Keratinocyte (primary cell): Measurements from ENCODE around the gene CRYBB1. TPM values are rescaled to one million over a fixed set of nuclear protein-coding genes. Genes with fewer than 3 reads are reported as not detected.

Experiments used
- DNase-seq: peaks from one replicate; pipeline ENCODE4 v3.0.0-alpha.2; 2011; ENCODE audit warnings: low read depth, missing footprints, low spot score
- FAIRE-seq: peaks from 2 replicates; lab custom pipeline; 2011; peaks lifted over from hg19 to GRCh38; lab: Jason Lieb, UNC
- H2AFZ ChIP-seq: 2 replicates; pipeline ENCODE4 v1.6.0; 2012; ENCODE audit warnings: low read length, control low read depth, inconsistent platforms; ENCODE audit not compliant: control insufficient read depth
- H3K27ac ChIP-seq: 2 replicates; pipeline ENCODE4 v1.5.1; 2011; ENCODE audit warnings: low read length; ENCODE audit not compliant: control insufficient read depth, insufficient read depth
- H3K27me3 ChIP-seq: 3 replicates; pipeline ENCODE4 v1.6.0; 2011; ENCODE audit warnings: low read length; ENCODE audit not compliant: control insufficient read depth, insufficient read depth; ENCODE audit errors: extremely low read depth
- H3K36me3 ChIP-seq, 2 experiments: 2 replicates in 1 of 2; 3 replicates in 1 of 2; pipeline ENCODE4 v1.5.1; 2011; ENCODE audit warnings: low read length in 2 of 2, mild to moderate bottlenecking in 1 of 2; ENCODE audit not compliant: control insufficient read depth in 2 of 2, insufficient read depth in 2 of 2; ENCODE audit errors: extremely low read depth in 1 of 2
- H3K4me1 ChIP-seq: 3 replicates; pipeline ENCODE4 v1.5.1; 2011; ENCODE audit warnings: low read length; ENCODE audit not compliant: control insufficient read depth, insufficient read depth; ENCODE audit errors: extremely low read depth
- H3K4me2 ChIP-seq: 3 replicates; pipeline ENCODE4 v1.6.0; 2011; ENCODE audit warnings: low read depth, low read length; ENCODE audit not compliant: control insufficient read depth, insufficient read depth; ENCODE audit errors: extremely low read depth
- H3K4me3 ChIP-seq, 3 experiments: fragments of 200-600 bp in 1 of 3; sonication (generic) in 1 of 3; 2 replicates in 2 of 3; 3 replicates in 1 of 3; pipeline ENCODE4 v1.5.1; 2011 to 2016; ENCODE audit warnings: low read length in 3 of 3, mild to moderate bottlenecking in 3 of 3, control low read depth in 2 of 3, inconsistent platforms in 1 of 3, low read depth in 1 of 3, mixed read lengths in 1 of 3, mixed run types in 1 of 3, moderate library complexity in 1 of 3; ENCODE audit not compliant: control insufficient read depth in 2 of 3, insufficient read depth in 2 of 3; ENCODE audit errors: extremely low read depth in 1 of 3
- H3K79me2 ChIP-seq: 2 replicates; pipeline ENCODE4 v1.6.0; 2012; ENCODE audit warnings: low read length; ENCODE audit not compliant: control insufficient read depth, insufficient read depth
- H3K9ac ChIP-seq: 3 replicates; pipeline ENCODE4 v1.6.0; 2011; ENCODE audit warnings: low read length; ENCODE audit not compliant: control insufficient read depth, insufficient read depth; ENCODE audit errors: extremely low read depth
- H3K9me1 ChIP-seq: 3 replicates; pipeline ENCODE4 v1.6.0; 2011; ENCODE audit warnings: low read length; ENCODE audit not compliant: control insufficient read depth, insufficient read depth; ENCODE audit errors: extremely low read depth
- H3K9me3 ChIP-seq: 2 replicates; pipeline ENCODE4 v1.5.1; 2012; ENCODE audit warnings: low read depth, low read length; ENCODE audit not compliant: control insufficient read depth
- H4K20me1 ChIP-seq: 3 replicates; pipeline ENCODE4 v1.6.0; 2011; ENCODE audit warnings: low read length; ENCODE audit not compliant: control insufficient read depth, insufficient read depth; ENCODE audit errors: extremely low read depth
- EZH2 ChIP-seq: IDR thresholded peaks from one replicate; pipeline ENCODE4 v1.6.1; 2012; ENCODE audit warnings: inconsistent platforms, mild to moderate bottlenecking, low read length, moderate library complexity
- dilution Hi-C: fragments of 300-500 bp; cut with MboI; formaldehyde crosslinking; loops from one replicate; pipeline ENCODE4 v1.7.0; 2020; ENCODE audit warnings: low sequenced_read_pairs; ENCODE audit not compliant: extremely low pct_ligation_motif_present
- polyA plus RNA-seq, 5 experiments: library from polyadenylated mRNA; depleted of rRNA in 3 of 5; stranded (reverse) in 3 of 5; stranded (forward) in 1 of 5; unstranded in 1 of 5; fragments of >200 nt; gene quantifications; 1 replicate in 1 of 5; 2 replicates in 3 of 5; 3 replicates in 1 of 5; pipeline versions ENCODE4 v1.2.1 to v1.2.3, GENCODE V29; 2011 to 2012; ENCODE audit warnings: missing spikeins in 2 of 5, low read depth in 1 of 5, low replicate concordance in 1 of 5
- TF ChIP-seq, protein P1 (sequence below), 3 experiments: IDR thresholded peaks in 1 of 3; conservative IDR thresholded peaks in 1 of 3; optimal IDR thresholded peaks in 1 of 3; 2 replicates in 2 of 3; 3 replicates in 1 of 3; pipeline versions ENCODE3 to v1.5.1; 2011; ENCODE audit warnings: low read length in 3 of 3, mild to moderate bottlenecking in 3 of 3, moderate library complexity in 2 of 3, control low read depth in 1 of 3, inconsistent platforms in 1 of 3; ENCODE audit not compliant: insufficient read depth in 2 of 3; ENCODE audit errors: extremely low read depth in 1 of 3

Gene CRYBB1
- polyA plus RNA-seq, 1 donor (not counting 4 experiments of a cell fraction or from before 2014, with no cell fraction given), result not detected

DNA sequence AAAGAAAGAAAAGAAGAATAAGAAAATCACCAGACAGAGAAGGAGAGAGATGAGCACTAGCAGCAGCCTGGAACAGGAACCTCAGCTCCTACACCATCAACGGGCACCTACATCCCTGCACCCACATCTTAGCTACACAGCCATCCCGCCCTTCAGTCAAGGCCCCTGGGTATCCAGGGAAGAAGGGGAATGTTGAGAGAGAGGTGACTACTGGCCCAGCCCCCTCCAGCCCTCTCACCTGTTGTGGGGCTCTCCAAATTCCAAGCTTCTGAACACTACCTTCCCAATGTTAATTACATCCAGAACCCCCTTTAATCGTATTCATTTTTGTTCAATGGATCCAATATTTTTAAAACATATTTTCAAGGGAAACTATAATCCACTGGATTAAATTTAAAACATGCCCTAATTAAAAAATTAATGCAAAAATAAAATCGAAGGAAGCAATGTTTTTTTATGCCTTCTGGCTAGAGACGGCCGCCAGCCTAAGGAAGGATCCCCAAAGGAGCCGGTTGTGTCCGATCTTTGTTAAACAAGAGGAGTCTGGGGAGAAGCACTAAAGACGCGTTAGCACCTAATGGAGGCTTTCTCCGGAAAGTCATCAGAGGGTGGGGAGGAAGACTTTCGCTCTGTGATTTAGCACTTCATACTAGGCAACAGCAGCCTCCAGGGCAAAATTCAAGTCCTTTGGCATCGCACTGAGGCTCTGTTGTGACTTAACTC lies 37.4 kb downstream of the CRYBB1 start:
- DNase-seq, result no peak
- H3K9me1 ChIP-seq, result no peaks in the 10 kb centered on the region
- H3K27me3 ChIP-seq, result no peaks in the 10 kb centered on the region
- H3K27ac ChIP-seq, result no peak overlapping the region
- TF ChIP-seq, protein P1, sequence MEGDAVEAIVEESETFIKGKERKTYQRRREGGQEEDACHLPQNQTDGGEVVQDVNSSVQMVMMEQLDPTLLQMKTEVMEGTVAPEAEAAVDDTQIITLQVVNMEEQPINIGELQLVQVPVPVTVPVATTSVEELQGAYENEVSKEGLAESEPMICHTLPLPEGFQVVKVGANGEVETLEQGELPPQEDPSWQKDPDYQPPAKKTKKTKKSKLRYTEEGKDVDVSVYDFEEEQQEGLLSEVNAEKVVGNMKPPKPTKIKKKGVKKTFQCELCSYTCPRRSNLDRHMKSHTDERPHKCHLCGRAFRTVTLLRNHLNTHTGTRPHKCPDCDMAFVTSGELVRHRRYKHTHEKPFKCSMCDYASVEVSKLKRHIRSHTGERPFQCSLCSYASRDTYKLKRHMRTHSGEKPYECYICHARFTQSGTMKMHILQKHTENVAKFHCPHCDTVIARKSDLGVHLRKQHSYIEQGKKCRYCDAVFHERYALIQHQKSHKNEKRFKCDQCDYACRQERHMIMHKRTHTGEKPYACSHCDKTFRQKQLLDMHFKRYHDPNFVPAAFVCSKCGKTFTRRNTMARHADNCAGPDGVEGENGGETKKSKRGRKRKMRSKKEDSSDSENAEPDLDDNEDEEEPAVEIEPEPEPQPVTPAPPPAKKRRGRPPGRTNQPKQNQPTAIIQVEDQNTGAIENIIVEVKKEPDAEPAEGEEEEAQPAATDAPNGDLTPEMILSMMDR (optimal IDR thresholded peaks at IDR 0.05 in 1 of 3, IDR thresholded peaks at IDR 0.05 in 1 of 3, conservative IDR thresholded peaks at IDR 0.05 in 1 of 3; ENCODE audit: extremely low read depth in 1 of 3, insufficient read depth in 2 of 3, low read length in 3 of 3), result no peak
- TF ChIP-seq EZH2, result no peak
- H3K9me3 ChIP-seq, result no peaks in the 10 kb centered on the region
- H3K4me2 ChIP-seq, result no peak overlapping the region
- H3K9ac ChIP-seq, result no peak overlapping the region
- FAIRE-seq, result no peak
- dilution Hi-C loops, result no loop called here
- H3K4me3 ChIP-seq, result no peak overlapping the region
- H4K20me1 ChIP-seq, result no peaks in the 10 kb centered on the region
- peaks cover 15% of the 10 kb centered on the region for H3K79me2 ChIP-seq
- peaks cover 5 to 6% of the 10 kb centered on the region in 2 experiments for H3K36me3 ChIP-seq
- H2AFZ ChIP-seq, result no peak overlapping the region
- peaks cover 9% of the 10 kb centered on the region for H3K4me1 ChIP-seq

DNA sequence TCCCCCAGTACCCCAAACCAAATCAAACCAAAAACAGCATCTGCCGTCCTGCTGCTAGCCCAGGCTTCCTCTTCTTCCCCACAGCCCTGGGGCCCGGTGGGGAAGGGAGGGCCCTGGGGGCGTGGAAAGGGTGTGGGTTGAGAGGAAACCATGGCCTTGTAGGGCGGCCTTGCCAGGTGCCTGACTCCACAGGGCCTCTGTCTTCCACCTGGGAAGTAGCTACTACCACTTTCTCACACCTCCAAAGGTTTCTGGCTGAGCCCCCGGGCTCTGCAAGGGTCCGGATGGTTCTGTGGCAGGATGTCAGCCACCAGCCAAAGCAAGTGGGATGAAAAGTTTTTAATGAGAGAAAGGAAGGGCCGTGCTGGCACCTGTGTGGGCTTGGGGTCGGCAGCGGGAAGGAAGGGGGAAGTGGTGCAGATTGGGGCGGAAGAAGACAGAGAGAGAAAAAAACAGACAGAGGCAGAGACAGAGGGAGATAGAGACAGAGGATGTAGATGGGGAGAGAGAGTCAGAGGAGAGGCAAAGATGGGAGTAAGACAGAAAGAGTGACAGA lies 38.4 kb downstream of the CRYBB1 start:
- Histone ChIP-seq H3K79me2 (peaks cover 23% of the 10 kb centered on the region), H3K27me3 (no peaks in the 10 kb centered on the region), H3K4me3 (no peak overlapping the region), H3K4me2 (no peak overlapping the region), H3K9me3 (no peaks in the 10 kb centered on the region), H3K27ac (no peak overlapping the region), H4K20me1 (no peaks in the 10 kb centered on the region), H3K4me1 (no peaks in the 10 kb centered on the region), H3K36me3 (peaks cover 6 to 10% of the 10 kb centered on the region in 2 experiments), H3K9ac (no peak overlapping the region), H2AFZ (no peak overlapping the region), H3K9me1 (no peaks in the 10 kb centered on the region)
- DNase-seq (no peak), FAIRE-seq (no peak)
- dilution Hi-C loops, result no loop called here
- TF ChIP-seq EZH2, result no peak
- TF ChIP-seq, protein P1 (optimal IDR thresholded peaks at IDR 0.05 in 1 of 3, IDR thresholded peaks at IDR 0.05 in 1 of 3, conservative IDR thresholded peaks at IDR 0.05 in 1 of 3; ENCODE audit: extremely low read depth in 1 of 3, insufficient read depth in 2 of 3, low read length in 3 of 3), result no peak
